ENCODE data around the gene TADA2A. TPM values are rescaled to one million over a fixed set of nuclear protein-coding genes. Genes with fewer than 3 reads are reported as not detected.
"Not testable (repeated sequence)": the region's sequence is repeated elsewhere in the genome, so short reads cannot be mapped to it uniquely, and the experiment has no call there.

The TADA2A gene
- total RNA-seq, 4 donors from 2014 or later, result 19.3 to 33.2 (median 22.1) TPM

DNA sequence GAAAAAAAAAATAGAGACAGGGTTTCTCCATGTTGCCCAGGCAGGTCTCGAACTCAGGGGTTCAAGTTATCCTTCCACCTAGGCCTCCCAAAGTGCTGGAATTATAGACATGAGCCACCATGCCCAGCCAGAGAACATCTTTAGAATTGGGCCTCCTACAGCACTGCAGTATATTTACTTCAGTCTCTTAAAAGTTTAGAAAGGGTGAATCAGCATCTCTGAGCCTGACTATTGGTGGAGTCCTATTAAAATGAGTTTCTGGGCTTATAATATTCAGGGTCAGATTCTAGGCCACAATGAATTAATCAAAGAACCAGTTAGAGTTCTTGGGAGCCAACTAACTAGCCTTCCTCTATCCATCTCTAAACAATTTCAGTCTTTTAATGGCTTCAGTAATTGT, 22.8 kb downstream of the TADA2A start:
- intact Hi-C loops (cut with DNase I), result no loop called here
- TF ChIP-seq, protein P1, sequence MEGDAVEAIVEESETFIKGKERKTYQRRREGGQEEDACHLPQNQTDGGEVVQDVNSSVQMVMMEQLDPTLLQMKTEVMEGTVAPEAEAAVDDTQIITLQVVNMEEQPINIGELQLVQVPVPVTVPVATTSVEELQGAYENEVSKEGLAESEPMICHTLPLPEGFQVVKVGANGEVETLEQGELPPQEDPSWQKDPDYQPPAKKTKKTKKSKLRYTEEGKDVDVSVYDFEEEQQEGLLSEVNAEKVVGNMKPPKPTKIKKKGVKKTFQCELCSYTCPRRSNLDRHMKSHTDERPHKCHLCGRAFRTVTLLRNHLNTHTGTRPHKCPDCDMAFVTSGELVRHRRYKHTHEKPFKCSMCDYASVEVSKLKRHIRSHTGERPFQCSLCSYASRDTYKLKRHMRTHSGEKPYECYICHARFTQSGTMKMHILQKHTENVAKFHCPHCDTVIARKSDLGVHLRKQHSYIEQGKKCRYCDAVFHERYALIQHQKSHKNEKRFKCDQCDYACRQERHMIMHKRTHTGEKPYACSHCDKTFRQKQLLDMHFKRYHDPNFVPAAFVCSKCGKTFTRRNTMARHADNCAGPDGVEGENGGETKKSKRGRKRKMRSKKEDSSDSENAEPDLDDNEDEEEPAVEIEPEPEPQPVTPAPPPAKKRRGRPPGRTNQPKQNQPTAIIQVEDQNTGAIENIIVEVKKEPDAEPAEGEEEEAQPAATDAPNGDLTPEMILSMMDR (IDR thresholded peaks at IDR 0.05), result no peak
- TF ChIP-seq POLR2A (IDR thresholded peaks at IDR 0.05), result no peak
- no peak for DNase-seq
- no peak overlapping the region for H3K4me3 ChIP-seq (replicated peaks in 1 of 3)
- WGBS, 2 donors, result 93 to 100% methylated on average over 1 of the region's 1 CpG
- no peaks in the 10 kb centered on the region for H3K9me3 ChIP-seq
- peaks cover 13 to 19% of the 10 kb centered on the region in 2 donors for H3K36me3 ChIP-seq
- H3K27me3 ChIP-seq, result no peaks in the 10 kb centered on the region
- no peaks in the 10 kb centered on the region for H3K4me1 ChIP-seq
- H3K27ac ChIP-seq, result no peak overlapping the region

DNA sequence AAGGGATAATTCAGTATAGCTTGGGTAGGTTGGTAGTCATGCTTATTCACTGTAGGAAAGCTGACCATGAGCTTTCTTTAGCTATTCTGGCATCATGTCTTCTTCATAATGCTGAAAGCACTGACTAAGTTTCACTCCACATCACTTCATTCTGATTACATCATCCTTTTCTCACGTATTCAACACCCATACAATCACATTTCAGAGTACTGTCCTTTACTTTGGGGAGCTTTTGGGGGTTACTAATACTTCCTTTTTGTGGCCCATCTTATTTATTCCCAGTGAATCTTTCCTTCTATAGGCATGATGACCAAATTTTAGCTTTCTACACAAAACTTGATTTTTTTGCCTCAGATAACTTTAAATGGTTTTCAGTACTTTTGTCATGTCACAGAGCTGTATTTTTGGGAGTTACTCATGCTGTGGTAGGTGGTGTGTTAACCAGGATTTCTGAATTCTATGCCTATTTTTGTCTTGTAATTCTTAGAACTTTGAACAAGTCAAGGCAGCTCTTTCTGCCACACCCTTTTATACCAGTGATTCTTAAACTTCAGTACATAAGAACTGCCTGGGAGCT, 23.5 kb downstream of the TADA2A start:
- H3K36me3 ChIP-seq, result peaks cover 6 to 13% of the 10 kb centered on the region in 2 donors
- WGBS, 2 donors, result 65 to 78% methylated on average over 1 of the region's 1 CpG
- H3K27me3 ChIP-seq, result no peaks in the 10 kb centered on the region
- DNase-seq, result no peak
- H3K4me1 ChIP-seq, result no peaks in the 10 kb centered on the region
- TF ChIP-seq, protein P1 (IDR thresholded peaks at IDR 0.05), result no peak
- H3K4me3 ChIP-seq (replicated peaks in 1 of 3), result no peak overlapping the region
- H3K27ac ChIP-seq, result peak overlapping the region in 1 of 3 donors; percentile 20
- H3K9me3 ChIP-seq, result no peaks in the 10 kb centered on the region
- intact Hi-C loops (cut with DNase I), result no loop called here

DNA sequence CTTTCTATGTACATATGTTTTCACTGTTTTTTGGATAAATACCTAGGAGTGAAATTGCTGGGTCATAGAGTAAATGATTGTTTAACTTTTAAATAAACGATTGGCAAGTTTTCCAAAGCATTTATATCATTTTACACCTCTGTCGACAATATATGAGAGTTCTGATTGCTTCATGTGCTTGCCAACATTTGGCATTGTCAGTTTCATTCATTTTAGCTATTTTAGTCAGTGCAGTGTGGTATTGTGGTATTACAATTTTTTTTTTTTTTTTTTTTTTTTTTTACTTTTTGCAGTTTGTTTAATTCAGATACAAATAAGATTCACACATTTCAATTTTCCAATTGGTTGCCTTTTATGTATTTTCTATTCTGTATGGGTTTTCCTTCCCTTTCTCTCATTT, 26.0 kb downstream of the TADA2A start:
- H3K36me3 ChIP-seq, result no peaks in the 10 kb centered on the region
- TF ChIP-seq, protein P1 (IDR thresholded peaks at IDR 0.05), result no peak
- no peak for TF ChIP-seq POLR2A (IDR thresholded peaks at IDR 0.05)
- H3K4me3 ChIP-seq (replicated peaks in 1 of 3), result no peak overlapping the region
- H3K4me1 ChIP-seq, result no peaks in the 10 kb centered on the region
- intact Hi-C loops (cut with DNase I), result no loop called here
- H3K27me3 ChIP-seq, result no peaks in the 10 kb centered on the region
- H3K9me3 ChIP-seq, result no peaks in the 10 kb centered on the region
- WGBS, 2 donors, result 96 to 98% methylated on average over 2 of the region's 2 CpGs
- DNase-seq, result no peak
- H3K27ac ChIP-seq, result no peak overlapping the region

DNA sequence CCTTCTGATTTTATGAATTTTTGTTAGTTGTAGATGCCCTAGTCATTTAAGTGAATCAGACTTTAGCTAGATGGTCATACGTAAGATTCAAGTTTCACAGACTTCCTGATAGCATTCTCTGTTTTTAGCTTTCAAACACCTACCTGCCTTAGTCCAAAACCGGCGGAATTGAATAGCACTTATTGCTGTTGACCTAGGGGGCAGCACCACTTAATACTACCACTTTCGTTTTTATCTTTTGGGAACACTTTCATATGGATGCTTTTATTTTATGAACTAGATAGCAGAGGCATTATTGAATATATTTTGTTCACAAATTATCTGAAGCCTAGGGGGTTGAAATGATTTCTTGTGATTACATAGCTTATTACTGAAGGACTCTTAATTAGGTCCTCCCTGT, 31.5 kb downstream of the TADA2A start:
- Histone ChIP-seq H3K27ac (peak overlapping the region; percentile 39 to 56 (median 45)), H3K27me3 (no peaks in the 10 kb centered on the region), H3K4me3 (replicated peaks in 1 of 3) (no peak overlapping the region), H3K4me1 (no peaks in the 10 kb centered on the region), H3K9me3 (no peaks in the 10 kb centered on the region), H3K36me3 (peaks cover 13 to 23% of the 10 kb centered on the region in 2 donors)
- TF ChIP-seq, protein P1 (IDR thresholded peaks at IDR 0.05), result peak in 4 of 6 experiments; percentile 16 to 45 (median 32)
- TF ChIP-seq POLR2A (IDR thresholded peaks at IDR 0.05), result no peak
- DNase-seq, result peak; percentile 21 to 24
- intact Hi-C loops (cut with DNase I), result no loop called here
- WGBS, 2 donors, result 42 to 48% methylated on average over 4 of the region's 4 CpGs

DNA sequence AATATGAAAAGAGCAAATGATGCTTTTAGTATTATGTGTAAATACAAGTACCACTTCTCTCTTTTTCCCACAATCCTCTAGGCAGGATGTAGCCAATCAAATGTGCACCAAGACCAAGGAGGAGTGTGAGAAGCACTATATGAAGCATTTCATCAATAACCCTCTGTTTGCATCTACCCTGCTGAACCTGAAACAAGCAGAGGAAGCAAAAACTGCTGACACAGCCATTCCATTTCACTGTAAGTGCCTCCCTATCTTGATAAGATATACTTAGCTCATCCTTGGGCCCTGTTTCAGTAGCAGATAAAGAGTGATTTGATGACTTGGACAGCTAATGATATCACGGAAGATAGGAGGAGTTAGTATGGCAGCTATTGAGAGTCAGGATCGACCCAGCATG, 33.7 kb downstream of the TADA2A start:
- 97 to 100% methylated on average over 2 of the region's 2 CpGs for WGBS, 2 donors
- Histone ChIP-seq H3K36me3 (peaks cover 21 to 26% of the 10 kb centered on the region in 2 donors), H3K4me1 (peaks cover 13 to 15% of the 10 kb centered on the region in 2 donors), H3K4me3 (replicated peaks in 1 of 3) (no peak overlapping the region), H3K9me3 (no peaks in the 10 kb centered on the region), H3K27me3 (no peaks in the 10 kb centered on the region), H3K27ac (no peak overlapping the region)
- TF ChIP-seq, protein P1 (IDR thresholded peaks at IDR 0.05), result no peak
- TF ChIP-seq POLR2A (IDR thresholded peaks at IDR 0.05), result no peak
- intact Hi-C loops (cut with DNase I), result no loop called here
- DNase-seq, result no peak

DNA sequence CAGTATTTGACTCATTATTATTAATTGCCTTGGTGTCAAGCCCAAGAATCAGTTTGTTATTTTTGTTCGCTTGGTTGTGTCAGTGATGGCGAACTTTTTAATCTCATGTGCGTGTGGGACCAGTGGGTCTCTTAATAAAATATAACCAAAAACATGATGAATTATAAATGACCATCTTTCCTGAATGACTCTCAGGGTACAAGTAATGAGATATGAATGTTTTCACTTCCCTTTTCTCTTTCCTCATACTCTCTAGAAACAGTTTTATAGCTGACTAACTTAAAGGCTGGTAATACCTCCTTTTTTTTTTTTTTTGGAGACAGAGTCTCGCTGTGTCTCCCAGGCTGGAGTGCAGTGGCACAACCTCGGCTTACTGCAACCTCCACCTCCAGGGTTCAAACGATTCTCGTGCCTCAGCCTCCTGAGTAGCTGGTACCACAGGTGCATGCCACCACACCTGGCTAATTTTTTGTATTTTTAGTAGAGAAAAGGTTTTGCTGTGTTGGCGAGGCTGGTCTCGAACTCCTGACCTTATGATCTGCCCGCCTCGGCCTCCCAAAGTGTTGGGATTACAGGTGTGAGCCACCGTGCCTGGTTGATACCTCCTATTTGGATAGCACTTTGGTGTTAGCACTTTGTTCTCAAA, 34.8 kb downstream of the TADA2A start:
- WGBS, 2 donors, result 96 to 97% methylated on average over 12 of the region's 12 CpGs
- H3K9me3 ChIP-seq; DNase-seq; H3K4me3 ChIP-seq (replicated peaks in 1 of 3); H3K27me3 ChIP-seq; intact Hi-C loops (cut with DNase I): not testable (repeated sequence)
- peak overlapping the region in 2 of 3 donors; percentile 13 to 16 for H3K27ac ChIP-seq
- H3K4me1 ChIP-seq, result peaks cover 21 to 22% of the 10 kb centered on the region in 2 donors
- H3K36me3 ChIP-seq, result peaks cover 25 to 26% of the 10 kb centered on the region in 2 donors

Measured in thyroid gland (tissue), 4 donors.